NCI-H82 treated with DMSO at 0.1 percent for 48 hours (cell line): ENCODE results near the gene SOCS3.

Experiments used
- DNase-seq: peaks from one replicate; lab custom pipeline; 2025; ENCODE audit not compliant: unreplicated experiment; lab: John Stamatoyannopoulos, UW

Gene SOCS3, protein sequence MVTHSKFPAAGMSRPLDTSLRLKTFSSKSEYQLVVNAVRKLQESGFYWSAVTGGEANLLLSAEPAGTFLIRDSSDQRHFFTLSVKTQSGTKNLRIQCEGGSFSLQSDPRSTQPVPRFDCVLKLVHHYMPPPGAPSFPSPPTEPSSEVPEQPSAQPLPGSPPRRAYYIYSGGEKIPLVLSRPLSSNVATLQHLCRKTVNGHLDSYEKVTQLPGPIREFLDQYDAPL

DNA sequence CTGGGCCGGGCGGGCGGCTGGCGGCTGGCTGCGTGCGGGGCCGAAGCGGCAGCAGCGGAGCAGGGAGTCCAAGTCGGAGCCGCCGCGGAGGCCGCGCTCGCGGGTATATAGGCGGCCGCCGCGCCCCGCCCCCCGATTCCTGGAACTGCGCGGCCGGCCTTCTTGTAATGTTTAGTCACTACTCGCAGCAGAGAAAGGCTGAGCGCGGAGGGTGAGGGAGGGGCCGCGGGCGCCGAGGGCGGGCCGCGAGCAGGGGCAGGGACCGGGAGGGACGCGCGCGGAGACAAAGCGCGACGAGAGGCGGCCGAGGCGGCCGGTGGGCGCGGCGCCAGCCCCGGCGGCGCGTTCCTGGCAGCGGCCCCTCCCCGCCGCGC is at the start of gene SOCS3:
SOCS3 (minus strand) TSS at position 81 of the 374 bp plus-strand sequence. CDS start 982 bp downstream, outside the sequence.
- peak; percentile 37 for DNase-seq

DNA sequence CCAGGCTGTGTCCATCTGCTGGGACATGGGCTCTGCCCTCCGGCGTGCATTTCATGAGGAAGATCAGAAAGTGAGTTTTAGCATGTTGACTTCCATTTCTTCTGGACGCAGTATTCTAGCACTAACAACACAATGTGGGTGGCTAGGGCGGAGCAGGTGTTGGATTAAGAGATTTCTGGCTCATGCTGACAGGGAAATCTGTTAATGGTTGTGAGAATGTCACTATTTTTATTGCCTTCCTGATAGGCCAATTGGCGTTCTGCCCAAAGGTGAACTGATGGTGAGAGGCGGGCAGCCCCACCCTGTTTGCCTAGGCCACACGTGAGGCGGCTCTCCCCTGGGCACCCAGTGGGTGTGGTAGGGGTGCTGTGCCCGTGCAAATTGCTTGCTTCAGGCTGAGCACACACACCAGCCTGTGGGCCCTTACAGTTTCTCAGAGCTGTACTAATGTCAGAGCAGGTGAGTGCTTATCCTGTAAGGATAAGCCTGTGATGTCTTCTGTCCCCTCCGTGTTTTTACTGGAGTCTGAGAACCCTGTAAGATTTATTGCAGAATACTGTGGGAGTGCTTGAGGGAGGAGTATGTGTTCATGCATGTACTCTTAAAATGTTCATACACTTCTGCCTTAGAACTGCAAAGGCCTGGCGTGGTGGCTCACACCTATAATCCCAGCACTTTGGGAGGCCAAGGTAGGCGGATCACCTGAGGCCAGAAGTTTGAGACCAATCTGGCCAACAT is 49.5 kb upstream of the SOCS3 start:
- DNase-seq: no peak

DNA sequence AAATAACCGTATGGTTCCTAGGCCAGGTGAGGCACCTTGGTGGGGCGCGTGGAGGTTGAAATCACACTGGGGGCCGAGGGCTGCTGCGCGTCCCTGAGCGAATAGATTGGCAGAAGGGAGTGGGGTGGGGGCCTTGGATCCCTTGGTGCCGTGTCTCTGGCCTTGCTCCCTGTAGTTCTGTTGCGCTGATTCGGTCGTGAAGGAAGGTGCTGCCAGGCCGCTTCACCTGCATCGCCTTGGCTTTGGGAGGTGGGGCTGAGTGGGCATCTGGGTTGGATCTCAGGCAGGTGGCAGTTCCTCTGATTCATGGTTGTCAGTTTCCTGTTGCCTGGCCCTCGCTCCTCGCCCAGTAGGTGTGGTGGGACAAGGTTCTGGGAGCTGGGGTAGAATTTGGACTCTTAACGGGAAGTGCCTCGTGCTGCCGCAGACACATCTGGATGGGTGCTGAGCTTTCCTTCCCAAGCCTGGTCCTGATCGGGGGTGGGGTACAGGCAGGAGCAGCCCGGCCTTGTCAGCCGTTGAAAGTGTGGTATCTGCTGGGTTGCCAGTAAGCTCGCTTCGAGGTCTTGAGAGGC is 48.7 kb upstream of the SOCS3 start:
- no peak for DNase-seq

DNA sequence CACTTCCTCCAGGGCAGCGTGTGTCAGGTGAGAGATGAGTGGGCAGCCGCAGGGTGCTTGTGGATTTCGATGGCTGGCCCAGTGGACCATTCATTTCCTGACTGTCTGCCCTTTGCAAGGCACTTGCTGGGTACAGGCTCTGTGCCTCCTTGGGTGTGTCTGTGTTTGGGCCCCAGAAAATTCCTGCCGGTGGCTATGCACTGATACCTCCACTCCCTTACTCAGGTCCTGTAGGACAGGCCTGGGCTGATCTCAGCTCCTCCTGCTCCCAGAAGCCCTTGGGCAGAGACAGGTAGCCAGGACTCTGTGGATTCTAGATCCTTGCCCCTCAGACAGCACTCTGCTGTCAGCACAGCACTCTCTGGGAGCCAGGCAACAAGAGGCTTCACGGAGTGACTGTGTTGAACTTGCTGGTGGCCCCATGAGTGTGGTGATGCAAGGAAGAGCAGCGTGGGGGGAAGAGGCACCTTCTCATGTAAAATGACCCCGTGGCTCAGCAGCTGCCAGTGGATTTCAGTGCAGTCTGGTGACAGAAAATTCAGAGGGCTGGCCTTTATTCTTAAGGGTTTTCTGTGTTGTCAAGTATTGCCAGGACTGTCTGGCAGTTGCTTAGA is 47.6 kb upstream of the SOCS3 start:
- no peak for DNase-seq

DNA sequence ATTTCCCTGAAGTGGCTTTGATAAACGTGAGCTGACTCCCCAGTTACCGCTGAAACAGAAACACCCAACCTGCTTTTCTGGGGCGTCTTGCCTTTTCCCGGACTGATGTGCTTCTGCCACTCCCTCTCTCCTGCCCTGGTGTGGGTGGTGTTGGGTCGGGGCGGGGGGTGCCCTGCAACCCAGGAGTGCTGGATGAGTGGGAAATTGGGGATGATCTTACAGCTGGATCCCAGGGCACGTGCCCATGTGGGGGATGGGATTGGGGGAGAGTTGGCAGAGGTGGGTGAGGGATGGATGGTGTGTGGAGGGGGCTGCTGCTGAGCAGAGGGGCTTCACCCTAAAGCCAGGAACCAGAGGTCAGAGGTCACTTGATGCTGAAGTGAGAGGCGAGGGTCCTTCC is 47.0 kb upstream of the SOCS3 start:
- no peak for DNase-seq

DNA sequence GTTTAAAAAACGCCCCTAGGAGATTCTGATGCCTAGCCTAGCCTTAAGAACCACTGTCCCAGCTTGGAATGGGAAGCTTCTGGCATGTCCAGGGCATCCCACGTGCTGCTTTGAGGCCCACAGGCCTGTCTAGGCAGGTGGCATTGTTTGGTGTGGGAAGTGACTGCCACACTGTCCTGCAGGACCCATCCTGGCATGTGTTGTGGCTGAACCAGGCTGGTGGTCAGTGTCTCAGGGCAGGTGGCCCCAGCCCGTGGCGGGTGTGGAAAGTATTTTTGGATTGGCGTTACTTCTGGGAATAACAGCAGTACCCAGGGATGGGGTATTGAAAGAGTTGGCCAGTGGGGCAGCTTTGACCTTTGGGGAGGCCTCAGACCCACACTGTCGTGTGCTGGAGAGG is 46.5 kb upstream of the SOCS3 start:
- DNase-seq: no peak

DNA sequence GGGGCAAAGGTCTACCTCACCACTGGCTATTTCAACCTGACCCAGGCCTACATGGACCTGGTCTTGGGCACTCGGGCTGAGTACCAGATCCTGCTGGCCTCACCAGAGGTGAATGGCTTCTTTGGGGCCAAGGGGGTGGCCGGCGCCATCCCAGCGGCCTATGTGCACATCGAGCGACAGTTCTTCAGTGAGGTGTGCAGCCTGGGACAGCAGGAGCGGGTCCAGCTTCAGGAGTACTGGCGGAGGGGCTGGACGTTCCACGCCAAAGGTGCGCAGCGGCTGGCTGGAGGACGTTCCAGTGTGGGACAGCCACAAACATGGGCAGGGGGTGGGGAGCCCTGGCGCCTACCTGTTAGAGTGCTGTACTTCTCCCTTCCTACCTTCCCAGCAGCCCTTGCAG is 43.9 kb upstream of the SOCS3 start:
- DNase-seq: no peak

DNA sequence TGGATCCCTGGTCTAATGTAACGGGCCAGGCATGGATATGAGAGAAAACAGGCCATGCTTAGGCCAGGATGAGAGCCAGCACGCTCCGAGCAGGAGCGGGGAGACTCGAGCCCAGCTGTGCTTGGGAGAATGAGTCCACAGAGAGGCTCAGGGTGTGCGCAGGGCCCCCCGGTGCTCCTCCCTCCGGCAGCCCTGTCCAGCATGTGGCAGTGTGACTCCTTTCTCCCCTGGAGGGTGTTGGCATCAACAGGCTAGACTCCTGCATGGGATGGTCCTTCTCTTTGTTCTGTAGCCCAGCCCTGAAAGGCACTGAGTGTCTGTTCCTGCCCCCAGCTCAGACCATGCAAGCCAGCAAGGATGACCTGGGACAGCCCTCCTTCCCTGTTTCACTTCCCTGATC is 42.0 kb upstream of the SOCS3 start:
- DNase-seq: no peak

DNA sequence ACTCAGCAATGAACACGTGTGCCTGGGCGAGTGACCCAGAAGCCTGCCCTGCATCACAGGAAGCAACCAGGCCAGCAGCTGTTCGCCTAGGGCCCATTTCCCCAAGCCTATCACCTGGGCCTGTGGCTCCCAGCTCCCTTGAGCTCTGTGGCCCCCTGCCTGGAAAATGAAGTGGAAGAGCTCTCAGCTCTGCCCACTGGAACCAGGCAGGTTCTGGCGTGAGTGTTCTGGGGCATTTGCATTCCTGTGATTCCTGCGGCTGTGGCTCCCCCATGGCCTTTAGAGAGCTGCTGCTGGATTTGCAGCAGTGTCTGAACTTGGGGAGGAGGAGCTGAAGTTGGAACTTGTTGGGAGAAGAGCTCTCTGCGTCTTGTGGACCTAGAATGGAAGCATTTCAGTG is 41.4 kb upstream of the SOCS3 start:
- no peak for DNase-seq

DNA sequence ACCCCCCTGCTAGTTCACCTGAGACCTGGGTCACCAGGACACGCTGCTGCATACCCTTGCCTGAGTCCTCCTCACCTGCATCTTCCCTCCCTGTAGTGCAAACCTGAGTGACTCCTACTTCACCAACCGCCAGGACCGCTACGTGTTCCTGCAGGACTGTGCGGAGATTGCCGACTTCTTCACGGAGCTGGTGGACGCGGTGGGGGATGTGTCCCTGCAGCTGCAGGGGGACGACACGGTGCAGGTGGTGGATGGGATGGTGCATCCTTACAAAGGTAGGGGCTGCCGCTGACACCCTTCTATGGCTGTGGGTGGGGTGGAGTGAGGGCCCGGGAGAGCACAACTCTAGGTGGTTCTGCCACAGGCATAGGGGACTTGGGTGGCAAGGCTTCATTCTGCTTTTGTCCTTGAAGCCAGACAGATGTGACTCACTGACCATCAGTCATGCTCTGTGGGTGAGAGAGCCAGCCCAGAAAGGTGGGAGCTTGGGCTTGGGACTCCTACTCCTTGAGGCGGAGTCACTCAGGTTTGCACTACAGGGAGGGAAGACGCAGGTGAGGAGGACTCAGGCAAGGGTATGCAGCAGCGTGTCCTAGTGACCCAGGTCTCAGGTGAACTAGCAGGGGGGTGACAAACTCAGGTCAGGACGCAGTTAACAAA is 40.8 kb upstream of the SOCS3 start:
- DNase-seq: no peak

DNA sequence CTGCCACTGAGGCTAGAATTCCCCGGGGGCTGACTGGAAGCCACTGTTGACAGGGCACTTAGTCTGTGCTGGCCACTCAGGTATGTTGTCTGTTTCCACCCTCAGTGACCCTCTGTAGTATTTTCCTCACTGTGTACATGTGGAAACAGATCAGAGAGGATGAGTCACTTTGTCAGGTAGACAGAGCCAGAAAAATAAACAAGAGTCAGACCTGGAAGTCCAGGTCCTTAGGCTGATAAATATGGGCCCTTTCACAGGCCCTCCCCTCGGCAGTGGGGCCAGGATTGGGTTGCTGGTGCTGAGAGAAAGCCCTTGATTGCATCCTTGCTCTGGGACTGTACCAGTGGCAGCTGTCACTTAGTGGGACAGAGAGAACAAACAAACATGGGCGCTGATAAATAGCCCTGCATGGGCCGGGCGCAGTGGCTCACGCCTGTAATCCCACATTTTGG is 39.8 kb upstream of the SOCS3 start:
- no peak for DNase-seq

DNA sequence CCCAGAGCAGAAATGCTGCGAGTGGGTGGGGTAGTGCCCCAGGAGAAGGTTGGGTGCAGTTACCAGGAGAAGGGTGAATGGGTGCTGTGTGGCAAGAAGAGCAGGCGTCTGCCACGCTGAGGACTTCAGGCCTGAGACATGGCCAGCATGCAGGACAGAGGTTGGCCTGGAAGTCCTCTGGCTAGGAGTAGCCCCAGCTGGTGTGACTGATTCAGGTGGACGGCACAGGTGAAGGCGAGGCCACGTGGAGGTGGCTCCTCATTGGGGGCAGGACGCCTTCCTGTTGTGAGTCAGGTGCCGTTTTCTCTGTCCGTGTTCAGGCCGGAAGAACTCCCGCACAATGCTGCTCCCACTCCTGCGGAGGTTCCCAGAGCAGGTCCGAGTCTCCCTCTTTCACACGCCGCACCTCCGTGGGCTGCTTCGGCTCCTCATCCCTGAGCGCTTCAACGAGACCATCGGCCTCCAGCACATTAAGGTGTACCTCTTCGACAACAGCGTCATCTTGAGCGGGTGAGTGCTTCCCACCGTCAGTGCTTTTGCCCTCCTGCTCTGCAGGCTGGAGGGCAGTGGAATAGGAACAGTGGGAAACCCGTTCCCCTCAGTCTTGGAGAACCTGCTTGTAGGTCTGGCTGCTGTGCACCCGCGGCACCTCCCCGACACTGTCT is 39.3 kb upstream of the SOCS3 start:
- DNase-seq: no peak

DNA sequence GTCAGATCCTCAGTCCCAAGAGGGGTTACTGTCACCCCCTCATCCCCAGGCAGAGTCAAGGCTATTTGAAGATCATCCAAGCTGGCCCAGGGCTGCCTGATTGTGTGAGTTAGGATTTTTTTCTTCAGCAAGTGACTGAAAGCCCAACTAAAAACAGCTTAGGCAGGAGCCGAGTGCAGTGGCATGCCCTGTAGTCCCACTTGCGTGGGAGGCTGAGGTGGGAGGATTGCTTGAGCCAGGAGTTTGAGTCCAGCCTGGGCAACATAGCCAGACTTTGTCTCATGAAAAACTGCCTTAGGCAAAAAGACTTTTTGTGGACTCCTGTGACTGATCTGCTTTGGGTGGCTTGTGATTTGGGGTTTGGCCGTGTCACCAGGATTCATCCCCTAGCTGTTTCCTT is 38.5 kb upstream of the SOCS3 start:
- DNase-seq: no peak

DNA sequence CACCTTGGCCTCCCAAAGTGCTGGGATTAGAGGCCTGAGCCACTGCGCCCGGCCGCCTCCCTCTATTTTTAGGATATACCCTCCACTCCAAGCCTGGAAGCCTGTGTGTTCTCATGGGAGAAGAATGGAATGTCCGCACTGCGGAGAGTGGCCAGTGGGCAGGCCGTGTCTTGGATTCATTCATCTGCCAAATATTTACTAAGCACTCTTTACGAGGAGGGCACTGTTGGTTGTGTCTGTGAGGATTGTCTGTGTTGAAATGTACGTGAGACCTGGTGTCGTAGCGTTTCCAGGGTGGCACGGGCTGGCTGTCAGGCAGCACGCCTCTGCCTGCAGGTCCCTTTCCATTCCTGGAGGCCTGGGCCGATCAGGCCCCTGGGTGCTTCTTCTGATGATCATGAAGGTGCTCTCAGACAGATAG is 37.8 kb upstream of the SOCS3 start:
- no peak for DNase-seq

DNA sequence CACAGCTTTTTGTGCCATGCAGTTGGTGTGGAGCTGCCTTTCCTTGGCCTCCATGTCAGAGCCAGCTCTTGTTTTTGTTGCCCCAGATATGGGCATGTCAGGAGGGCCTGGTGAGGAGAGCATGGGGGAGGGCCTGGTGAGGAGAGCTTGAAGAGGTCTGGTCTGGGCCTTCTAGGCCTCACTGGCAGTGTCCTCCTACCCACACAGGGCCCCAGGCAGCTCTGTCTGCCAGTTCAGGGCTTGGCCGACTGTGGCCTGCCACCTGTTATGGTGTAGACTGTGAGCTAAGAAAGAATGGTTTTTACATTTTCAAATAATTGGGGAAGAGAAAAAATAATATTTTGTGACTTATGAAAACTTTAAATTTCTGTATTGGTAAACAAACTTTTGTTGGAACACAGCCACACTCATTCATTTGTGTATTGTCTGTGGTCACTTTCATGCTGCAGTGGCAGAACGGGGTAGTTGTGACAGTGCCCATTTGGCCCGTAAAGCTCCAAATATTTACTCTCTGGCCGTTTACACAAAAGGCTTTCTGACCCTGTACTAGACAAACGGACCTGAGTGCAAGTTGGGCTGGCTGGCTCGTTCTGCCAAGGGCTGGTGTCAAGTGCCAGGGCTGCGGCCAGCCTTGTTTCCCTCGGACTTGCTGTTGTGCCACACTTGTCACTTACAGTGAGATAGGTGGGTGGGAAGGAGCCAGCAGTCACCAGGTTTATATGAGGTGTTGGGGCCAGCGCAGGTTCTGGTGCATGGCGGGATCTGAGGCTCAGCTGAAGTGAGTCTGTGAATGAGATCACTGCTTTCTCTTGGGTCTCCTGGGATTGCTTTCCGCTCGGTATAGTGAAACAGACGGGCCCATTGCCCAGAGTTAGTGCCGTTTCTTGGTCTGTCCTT is 36.8 kb upstream of the SOCS3 start:
- DNase-seq: no peak

DNA sequence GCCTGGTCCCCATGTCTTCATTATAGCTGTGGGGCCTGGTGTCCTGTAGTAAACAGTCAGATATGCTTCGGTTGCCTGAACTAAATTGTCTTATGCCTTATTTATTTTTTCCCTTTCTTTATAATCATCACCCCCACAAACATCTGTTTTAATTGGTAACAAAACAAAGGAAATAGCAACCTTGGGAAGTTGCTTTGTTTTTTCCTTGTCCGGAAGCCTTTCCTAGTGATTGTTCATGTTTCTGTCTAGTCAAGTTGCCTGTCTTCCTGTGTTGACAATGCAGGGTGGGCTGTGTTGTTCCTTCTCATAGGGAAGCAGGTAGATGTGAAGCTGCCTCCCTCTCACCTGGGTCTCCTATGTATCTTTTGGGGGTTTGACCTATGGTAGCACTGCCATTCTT is 35.3 kb upstream of the SOCS3 start:
- no peak for DNase-seq

DNA sequence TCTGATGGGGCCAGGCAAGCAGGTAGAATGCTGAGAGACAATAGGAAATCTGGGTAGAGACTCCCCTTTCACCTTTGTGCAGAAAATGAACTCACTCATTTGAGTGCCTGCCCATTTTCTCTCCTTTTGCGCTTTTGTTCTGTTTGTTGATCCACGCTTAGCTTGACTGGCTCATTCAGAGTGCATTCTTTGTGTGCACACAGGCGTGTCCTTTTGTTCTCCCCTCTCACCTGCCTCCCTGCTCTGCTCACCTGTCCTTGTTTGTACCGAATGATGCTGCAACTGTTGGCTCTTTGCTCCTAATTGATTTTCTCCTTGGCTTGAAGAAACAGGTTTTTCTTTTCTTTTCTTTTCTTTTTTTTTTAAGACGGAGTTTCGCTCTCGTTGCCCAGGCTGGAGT is 34.3 kb upstream of the SOCS3 start:
- no peak for DNase-seq

DNA sequence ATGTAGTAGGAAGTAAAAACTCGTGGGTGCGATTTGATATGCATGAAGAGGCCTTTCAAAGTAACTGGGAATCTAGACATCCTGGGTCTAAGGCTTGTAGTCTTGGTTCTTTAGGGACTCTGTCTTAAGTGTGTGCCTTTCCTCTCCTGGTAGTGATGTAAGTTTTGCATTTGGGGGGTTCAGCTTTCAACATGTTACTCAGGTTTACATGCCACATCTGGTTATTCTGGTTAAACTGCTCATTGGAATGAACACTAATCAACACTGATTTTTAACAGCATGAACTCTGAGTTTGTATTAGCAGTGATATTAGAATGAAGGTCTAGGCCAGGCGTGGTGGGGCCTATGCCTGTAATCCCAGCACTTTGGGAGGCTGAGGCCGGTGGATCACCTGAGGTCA is 33.7 kb upstream of the SOCS3 start:
- no peak for DNase-seq

DNA sequence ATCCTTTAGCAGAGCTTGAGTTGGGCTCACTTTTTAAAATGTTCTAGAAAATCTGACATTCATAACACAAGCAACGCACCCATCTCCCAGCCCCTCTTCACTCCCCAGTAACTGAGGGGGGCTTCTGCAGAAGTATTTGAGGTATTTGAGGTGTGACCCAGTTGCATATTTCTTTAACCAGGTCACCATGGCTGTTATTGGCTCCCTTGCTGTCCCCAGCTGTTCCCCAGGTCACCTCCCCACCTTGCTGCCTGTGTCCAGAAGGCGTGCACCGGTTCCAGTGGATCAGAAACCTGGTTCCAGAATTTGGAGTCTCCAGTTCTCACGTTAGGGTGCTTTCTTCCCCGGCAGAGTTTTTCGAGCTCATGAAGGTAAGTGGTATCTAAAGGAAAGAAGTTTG is 32.4 kb upstream of the SOCS3 start:
- DNase-seq: no peak

DNA sequence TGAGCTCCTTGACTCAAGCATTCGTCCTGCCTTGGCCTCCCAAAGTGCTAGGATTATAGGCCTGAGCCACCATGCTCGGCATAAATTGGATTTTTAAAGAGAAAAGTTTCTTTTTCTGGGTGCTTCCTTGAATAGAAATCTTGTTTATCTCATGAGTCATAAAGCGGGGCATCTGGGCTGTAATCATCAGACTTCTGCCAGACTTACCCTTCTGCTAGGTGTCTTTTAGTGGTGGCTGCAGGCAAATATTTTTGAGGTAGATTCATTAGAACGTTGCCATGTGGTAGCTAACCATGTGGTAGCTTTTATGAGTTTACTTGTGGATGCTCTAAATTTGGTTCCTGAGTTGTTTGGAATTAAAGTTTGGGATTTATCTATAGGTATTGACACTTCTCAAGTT is 32.0 kb upstream of the SOCS3 start:
- DNase-seq: no peak
